Uterus (tissue), 2 donors: ENCODE measurements around the gene APOBEC3F.

Experiments
- POLR2A ChIP-seq, 2 donors: fragments of 450-650 bp; IDR thresholded peaks; one replicate each; pipeline ENCODE4 v1.6.1; 2016; ENCODE audit warnings: antibody characterized with exemption in 2 of 2, mild to moderate bottlenecking in 1 of 2, moderate library complexity in 1 of 2
- TF ChIP-seq, protein P1 (sequence below), 4 experiments: fragments of 200-600 bp in 2 of 4; fragments of 450-650 bp in 2 of 4; sonication (generic) in 2 of 4; IDR thresholded peaks; one replicate each; pipeline ENCODE4 v1.5.1; 2016 to 2019; ENCODE audit warnings: antibody characterized with exemption in 4 of 4, mild to moderate bottlenecking in 2 of 4, moderate library complexity in 1 of 4

DNA sequence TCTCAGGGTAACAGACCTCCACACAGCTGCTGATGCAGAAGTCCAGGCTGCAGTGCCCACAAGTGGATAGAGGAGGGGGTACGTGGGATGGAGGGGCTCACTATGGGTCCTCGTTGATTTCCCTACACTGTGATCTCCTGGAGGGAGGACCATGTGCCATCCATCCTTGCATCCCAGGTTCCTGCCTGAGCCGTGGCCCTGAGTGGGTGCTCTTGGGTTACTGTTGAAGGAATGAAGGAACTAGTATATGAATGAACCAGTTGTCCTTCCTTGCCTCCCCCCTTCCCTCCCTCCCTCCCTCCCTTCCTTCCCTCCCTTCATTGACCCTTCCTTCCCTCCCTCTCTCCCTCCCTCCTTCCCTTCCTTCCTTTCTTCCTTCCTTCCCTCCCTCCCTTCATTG is 43.1 kb upstream of the APOBEC3F start:
- TF ChIP-seq, protein P1, sequence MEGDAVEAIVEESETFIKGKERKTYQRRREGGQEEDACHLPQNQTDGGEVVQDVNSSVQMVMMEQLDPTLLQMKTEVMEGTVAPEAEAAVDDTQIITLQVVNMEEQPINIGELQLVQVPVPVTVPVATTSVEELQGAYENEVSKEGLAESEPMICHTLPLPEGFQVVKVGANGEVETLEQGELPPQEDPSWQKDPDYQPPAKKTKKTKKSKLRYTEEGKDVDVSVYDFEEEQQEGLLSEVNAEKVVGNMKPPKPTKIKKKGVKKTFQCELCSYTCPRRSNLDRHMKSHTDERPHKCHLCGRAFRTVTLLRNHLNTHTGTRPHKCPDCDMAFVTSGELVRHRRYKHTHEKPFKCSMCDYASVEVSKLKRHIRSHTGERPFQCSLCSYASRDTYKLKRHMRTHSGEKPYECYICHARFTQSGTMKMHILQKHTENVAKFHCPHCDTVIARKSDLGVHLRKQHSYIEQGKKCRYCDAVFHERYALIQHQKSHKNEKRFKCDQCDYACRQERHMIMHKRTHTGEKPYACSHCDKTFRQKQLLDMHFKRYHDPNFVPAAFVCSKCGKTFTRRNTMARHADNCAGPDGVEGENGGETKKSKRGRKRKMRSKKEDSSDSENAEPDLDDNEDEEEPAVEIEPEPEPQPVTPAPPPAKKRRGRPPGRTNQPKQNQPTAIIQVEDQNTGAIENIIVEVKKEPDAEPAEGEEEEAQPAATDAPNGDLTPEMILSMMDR (IDR thresholded peaks at IDR 0.05), result no peak
- TF ChIP-seq POLR2A (IDR thresholded peaks at IDR 0.05), result no peak
